ENCODE results near the gene SYTL5. TPM values are rescaled to one million over a fixed set of nuclear protein-coding genes. Genes with fewer than 3 reads are reported as not detected.

Gene SYTL5
- total RNA-seq, 6 experiments from 2014 or later: 0.10 to 0.21 (median 0.16) TPM

GRCh38 chrX:38000706-38001105 lies 5.6 kb upstream of the SYTL5 start:
- no peak for DNase-seq
- Mint-ChIP-seq H3K36me3 (ENCODE audit: low read depth) (no peaks in the 10 kb centered on the region), H3K27me3 (ENCODE audit: insufficient read depth) (no peaks in the 10 kb centered on the region; the same call in 1 of the 2 replicates), H3K4me1 (ENCODE audit: low read depth) (peaks cover 7% of the 10 kb centered on the region), H3K9me3 (no peaks in the 10 kb centered on the region), H3K27ac (no peak overlapping the region), H3K4me3 (no peak overlapping the region)
- TF ChIP-seq, protein P1, sequence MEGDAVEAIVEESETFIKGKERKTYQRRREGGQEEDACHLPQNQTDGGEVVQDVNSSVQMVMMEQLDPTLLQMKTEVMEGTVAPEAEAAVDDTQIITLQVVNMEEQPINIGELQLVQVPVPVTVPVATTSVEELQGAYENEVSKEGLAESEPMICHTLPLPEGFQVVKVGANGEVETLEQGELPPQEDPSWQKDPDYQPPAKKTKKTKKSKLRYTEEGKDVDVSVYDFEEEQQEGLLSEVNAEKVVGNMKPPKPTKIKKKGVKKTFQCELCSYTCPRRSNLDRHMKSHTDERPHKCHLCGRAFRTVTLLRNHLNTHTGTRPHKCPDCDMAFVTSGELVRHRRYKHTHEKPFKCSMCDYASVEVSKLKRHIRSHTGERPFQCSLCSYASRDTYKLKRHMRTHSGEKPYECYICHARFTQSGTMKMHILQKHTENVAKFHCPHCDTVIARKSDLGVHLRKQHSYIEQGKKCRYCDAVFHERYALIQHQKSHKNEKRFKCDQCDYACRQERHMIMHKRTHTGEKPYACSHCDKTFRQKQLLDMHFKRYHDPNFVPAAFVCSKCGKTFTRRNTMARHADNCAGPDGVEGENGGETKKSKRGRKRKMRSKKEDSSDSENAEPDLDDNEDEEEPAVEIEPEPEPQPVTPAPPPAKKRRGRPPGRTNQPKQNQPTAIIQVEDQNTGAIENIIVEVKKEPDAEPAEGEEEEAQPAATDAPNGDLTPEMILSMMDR (IDR thresholded peaks at IDR 0.05): no peak

DNA sequence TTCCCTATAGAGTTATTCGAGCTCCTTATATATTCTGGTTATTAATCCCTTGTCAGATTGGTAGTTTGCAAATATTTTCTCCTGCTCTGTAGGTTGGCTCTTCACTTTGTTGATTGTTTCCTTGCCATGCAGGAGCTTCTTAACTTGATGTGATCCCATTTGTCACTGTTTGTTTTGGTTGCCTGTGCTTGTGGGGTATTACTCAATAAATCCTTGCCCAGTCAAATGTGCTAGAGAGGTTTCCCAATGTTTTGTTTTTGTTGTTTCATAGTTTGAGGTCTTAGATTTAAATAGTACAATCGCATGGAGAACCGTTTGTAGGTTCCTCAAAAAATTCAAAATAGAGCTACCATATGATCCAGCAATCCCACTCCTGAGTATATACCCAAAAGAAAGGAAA lies 2.3 kb upstream of the SYTL5 start:
- Mint-ChIP-seq H3K9me3 (no peaks in the 10 kb centered on the region), H3K36me3 (ENCODE audit: low read depth) (no peaks in the 10 kb centered on the region), H3K27ac (no peak overlapping the region), H3K4me1 (ENCODE audit: low read depth) (no peaks in the 10 kb centered on the region), H3K27me3 (ENCODE audit: insufficient read depth) (no peaks in the 10 kb centered on the region), H3K4me3 (no peak overlapping the region)
- TF ChIP-seq, protein P1 (IDR thresholded peaks at IDR 0.05): no peak
- DNase-seq: no peak

DNA sequence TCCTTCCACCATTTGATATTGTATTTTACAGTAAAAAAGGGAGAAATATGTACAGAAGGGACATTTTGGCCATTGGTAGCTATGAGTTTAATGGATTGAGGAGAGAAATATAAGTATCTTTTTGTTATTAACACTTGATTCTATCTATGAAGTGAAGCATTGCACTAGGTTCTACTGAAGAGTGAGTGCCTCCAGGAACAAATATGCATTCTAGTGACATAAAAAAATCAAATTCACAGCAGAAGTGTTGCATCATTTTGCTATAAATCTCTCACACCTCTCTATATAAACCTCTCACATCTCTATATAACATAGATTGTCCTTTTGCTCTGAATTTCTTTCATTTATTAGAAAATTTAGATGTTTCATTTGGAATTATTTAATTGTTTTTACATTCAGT lies 425 bp downstream of the SYTL5 start:
- TF ChIP-seq, protein P1 (IDR thresholded peaks at IDR 0.05): no peak
- Mint-ChIP-seq H3K9me3 (no peaks in the 10 kb centered on the region), H3K27ac (no peak overlapping the region), H3K4me1 (ENCODE audit: low read depth) (no peaks in the 10 kb centered on the region), H3K4me3 (no peak overlapping the region), H3K27me3 (ENCODE audit: insufficient read depth) (no peaks in the 10 kb centered on the region), H3K36me3 (ENCODE audit: low read depth) (no peaks in the 10 kb centered on the region)
- no peak for DNase-seq

DNA sequence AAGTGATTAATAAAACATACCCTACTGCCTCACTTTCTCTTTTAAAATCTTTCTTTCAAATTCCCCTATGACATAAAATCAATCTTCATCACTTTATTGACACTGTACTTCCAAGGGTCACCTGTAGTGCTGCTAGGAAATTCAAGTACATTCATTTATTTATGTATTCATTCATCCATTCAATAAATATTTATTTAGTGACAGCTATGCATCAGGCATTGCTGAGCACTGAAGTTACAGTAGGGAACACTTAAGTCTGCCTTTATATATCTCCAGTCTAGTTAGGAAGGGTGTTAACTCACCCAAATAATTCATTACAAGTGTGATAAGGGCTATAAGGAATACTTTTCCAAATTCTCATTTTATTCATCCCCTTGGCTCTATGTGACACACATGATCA lies 2.3 kb downstream of the SYTL5 start:
- no peaks in the 10 kb centered on the region for H3K9me3 Mint-ChIP-seq
- H3K4me3 Mint-ChIP-seq: no peak overlapping the region
- TF ChIP-seq, protein P1 (IDR thresholded peaks at IDR 0.05): no peak
- peaks cover 2% of the 10 kb centered on the region; the same call in 1 of the 2 replicates for H3K27me3 Mint-ChIP-seq (ENCODE audit: insufficient read depth)
- DNase-seq: no peak
- no peaks in the 10 kb centered on the region for H3K4me1 Mint-ChIP-seq (ENCODE audit: low read depth)
- no peaks in the 10 kb centered on the region for H3K36me3 Mint-ChIP-seq (ENCODE audit: low read depth)
- no peak overlapping the region for H3K27ac Mint-ChIP-seq

DNA sequence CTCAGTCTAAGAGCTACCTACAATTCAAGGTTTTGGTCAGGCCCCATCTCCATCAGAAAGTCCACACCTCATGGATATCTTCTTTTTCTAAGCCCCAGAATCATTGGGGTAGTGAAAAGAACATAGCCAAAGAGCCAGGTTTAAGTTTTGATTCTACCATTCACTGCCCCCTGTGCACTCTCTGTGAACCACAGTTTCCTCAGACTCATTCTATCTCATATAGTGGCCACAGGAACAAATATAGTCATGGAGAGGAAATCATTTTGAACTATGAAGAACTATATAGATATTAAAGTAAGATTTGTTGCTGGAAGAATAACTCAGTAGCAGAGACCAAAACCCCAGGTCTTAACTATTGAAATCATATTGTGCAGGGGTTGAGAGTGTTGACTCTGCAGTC lies 3.3 kb downstream of the SYTL5 start:
- no peak for DNase-seq
- no peak overlapping the region for H3K4me3 Mint-ChIP-seq
- TF ChIP-seq, protein P1 (IDR thresholded peaks at IDR 0.05): no peak
- H3K36me3 Mint-ChIP-seq (ENCODE audit: low read depth): no peaks in the 10 kb centered on the region
- H3K4me1 Mint-ChIP-seq (ENCODE audit: low read depth): no peaks in the 10 kb centered on the region
- H3K27ac Mint-ChIP-seq: no peak overlapping the region
- H3K9me3 Mint-ChIP-seq: no peaks in the 10 kb centered on the region
- peaks cover 2% of the 10 kb centered on the region; the same call in 1 of the 2 replicates for H3K27me3 Mint-ChIP-seq (ENCODE audit: insufficient read depth)
